SK-N-DZ (cell line): ENCODE data around the gene PPP6C. TPM values are rescaled to one million over a fixed set of nuclear protein-coding genes. Genes with fewer than 3 reads are reported as not detected.
"Not testable (repeated sequence)": the region's sequence is repeated elsewhere in the genome, so short reads cannot be mapped to it uniquely, and the experiment has no call there.

ENCODE experiments used
- DNase-seq: peaks from one replicate; pipeline ENCODE4 v3.0.0-alpha.2; 2015; ENCODE audit warnings: low spot score
- polyA plus RNA-seq, 2 experiments: library from polyadenylated mRNA; depleted of rRNA; stranded (reverse); fragments of >200 nt; gene quantifications; 2 replicates each; pipeline ENCODE4 v1.2.3, GENCODE V29; 2014

The PPP6C gene
- 44.1 and 52.9 TPM in 2 replicates for polyA plus RNA-seq (2014; cell fraction: cytosol; rRNA removed)
- polyA plus RNA-seq (2014; cell fraction: nucleus; rRNA removed) = 22.3 and 25.4 TPM in 2 replicates

- DNase-seq = peak; percentile 95
Observed at GRCh38 chr9:125189361-125190289, at the start of gene PPP6C. Gene PPP6C, minus strand, starts transcription at chr9:125189803. Its CDS starts 85 bp downstream, at chr9:125189718.

DNA sequence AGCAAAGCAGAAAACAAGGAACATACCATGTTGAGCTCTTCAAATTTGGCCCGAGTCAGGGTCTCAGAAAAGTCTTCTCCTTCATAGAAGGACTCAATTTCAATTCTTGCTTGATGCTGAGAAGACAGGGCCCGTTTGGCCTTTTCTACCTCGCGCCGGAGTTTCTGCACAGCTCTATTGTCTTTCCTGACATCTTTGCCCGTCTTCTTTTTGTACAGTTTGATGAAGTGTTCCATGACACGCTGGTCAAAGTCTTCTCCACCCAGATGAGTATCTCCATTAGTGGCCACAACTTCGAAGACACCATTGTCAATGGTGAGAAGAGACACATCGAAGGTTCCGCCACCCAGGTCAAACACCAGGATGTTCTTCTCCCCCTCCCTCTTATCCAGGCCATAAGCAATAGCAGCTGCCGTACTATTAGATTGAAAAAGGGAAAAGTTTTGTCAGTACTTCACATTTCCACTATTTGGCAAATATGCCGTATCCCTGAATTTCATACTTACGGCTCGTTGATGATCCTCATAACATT lies 49.4 kb upstream of the PPP6C start:
- no peak for DNase-seq

GRCh38 chr9:125238127-125238914 lies 48.7 kb upstream of the PPP6C start:
- no peak for DNase-seq

- DNase-seq = not testable (repeated sequence)
Observed at GRCh38 chr9:125236520-125237159, 47.0 kb upstream of the PPP6C start.

DNA sequence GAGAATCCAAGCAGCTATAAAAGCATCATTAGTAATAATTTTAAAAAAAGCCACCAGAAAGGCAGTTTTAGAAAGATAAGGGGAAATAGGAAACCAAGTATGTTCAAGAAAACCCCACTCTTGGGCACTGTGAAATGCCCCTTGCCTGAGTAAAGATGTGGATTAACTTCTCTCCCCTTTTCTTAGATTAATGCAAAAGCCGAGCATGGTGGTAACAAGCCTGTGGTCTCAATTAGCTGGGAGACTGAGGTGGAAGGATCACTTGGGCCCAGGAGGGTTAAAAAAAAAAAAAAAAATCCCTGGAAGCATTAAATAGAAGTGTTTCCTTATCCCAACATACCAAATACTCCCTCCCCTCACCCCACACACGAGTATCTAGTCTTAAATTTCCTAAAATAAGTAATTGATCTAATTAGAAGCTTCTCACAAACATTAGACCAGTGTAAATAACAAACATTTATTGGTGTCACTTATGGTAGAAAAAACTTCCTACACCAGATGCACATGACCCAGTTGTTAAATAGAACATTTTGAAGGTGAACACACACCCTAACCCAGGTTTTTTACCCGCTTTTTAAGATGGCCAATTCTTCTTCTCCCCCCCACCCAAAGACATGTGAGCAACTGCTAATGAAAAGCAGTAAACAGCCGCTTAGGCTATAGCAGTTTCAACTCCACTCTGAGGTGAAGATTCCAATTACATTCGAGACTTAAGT lies 46.4 kb upstream of the PPP6C start:
- DNase-seq = no peak

- not testable (repeated sequence) for DNase-seq
Observed at GRCh38 chr9:125234099-125234498, 44.5 kb upstream of the PPP6C start.

DNA sequence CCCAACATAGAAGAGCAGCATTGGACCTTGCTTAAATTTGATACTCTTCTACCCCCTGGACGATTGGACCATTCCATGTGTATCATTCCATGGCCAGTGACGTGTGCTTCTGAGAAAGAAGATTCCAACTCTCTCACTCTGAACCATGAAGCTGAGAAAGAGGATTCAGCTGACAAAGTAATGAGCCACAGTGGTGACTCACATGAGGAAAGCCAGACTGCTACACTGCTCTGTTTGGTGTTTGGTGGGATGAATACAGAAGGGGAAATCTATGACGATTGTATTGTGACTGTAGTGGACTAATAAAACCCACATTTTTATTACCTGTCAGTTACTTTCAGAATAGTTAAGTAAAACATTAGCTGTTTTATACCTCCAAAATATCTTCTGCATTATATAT lies 44.1 kb upstream of the PPP6C start:
- no peak for DNase-seq

- no peak for DNase-seq
Observed at GRCh38 chr9:125227761-125228160, 38.2 kb upstream of the PPP6C start.

DNA sequence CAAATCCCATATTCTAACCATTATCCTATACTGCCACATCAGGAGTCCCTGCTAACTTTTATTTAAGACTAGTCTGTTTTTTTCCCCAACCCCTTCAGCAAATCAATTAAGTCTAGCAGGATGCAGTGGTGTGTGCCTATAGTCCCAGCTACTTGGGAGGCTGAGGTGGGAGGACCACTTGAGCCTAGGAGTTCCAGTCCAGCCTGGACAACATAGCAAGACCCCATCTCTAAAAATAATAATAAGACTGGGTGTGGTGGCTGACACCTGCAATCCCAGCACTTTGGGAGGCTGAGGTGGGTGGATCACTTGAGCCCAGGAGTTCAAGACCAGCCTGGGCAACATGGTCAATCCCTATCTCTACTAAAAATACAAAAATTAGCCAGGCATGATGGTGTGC lies 35.3 kb upstream of the PPP6C start:
- DNase-seq = not testable (repeated sequence)

GRCh38 chr9:125218621-125219020 lies 29.0 kb upstream of the PPP6C start:
- DNase-seq = no peak

DNA sequence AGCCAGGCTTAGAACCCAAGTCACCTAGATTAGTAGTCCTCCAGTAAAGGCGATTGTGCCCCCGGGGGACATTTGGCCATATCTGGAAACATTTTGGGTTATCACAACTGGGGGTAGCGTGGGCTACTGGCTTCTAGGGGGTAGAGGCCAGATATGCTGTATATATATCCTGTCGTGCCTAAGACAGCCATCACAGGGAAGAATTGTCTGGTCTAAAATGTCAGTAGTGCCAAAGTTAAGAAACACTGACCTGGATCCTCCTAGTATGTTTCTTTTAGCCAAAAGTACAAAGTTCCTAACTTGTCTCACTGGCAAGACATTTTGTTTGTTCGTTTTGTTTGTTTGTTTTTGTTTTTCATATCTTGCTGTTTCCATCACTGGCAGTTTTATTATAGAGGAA lies 24.6 kb upstream of the PPP6C start:
- no peak for DNase-seq

- no peak for DNase-seq
Observed at GRCh38 chr9:125204477-125204876, 14.9 kb upstream of the PPP6C start.

DNA sequence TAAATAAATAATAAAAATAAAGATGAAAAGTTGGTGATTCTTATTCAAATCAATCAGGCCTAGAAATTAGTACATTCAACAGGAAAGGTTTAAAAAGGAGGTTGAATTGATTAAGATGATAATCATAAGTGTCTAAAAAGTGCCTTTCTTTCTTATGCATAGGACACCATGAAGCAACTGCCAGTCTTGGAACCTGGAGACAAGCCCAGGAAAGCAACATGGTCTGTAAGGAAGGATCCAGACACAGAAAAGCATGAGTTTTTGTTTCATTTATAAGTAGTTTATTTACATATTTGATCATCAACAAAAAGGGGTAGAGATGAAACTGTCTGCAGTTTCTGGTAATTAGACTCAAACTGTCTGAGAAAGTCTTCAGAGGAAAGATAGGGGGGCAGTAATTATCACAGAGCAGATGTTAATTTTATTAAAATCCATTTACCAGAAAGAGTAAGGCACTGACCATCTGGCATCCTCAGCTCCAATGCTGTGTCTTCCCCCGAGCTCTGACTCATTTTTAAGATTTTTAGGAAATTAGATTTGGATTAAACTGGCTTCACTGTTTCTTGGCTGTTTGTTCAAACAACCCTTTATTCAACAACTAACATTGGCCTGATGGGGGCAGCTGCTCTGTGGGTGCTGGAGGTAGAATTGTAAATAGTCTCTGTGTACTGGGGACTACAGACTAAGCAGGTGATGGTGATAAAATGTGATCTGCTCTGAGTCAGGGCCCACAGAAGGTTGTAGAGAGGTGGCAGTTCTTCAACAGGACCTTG lies 13.4 kb upstream of the PPP6C start:
- DNase-seq = peak; percentile 46

DNA sequence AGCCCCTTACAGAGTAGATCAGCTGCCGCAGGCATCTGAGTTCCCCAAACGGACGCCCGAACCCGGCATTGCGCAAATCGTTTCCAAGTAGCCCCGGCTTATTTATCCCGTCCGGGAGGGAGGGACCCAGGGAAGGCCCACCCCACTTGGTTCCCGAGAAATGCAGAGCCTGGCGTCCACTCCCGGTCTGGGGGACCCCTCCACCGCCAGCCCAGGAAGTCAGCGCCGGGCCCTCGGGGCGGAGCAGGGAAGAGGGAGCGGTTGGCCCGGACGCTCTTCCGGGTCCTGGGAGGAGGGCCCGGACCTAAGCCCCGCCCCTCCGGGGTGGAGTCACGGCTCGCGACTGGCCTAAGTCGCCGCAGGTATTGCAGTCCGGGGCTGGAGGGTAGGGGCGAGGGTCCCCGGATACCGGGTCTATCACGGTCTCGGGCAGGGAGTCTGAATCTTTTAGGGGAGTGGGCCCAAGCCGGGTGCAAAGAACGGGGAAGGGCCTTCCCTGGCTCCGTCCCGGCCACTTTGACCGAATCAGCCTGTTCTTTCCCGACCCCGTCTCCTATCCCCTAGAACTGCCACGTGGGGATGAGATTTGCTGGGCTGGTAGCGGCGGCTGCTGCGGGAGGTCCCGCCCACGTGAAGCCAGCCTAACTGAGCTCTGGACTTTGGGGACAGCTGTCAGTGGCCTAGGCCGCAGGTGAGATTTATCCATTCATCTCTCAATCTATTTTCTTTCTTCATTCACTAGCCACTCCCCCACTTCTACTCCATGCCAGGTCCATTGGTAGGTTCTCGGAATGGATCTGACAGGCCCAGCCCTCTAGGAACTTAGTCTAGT lies 10.8 kb upstream of the PPP6C start, which contains the start of gene RABEPK:
Gene RABEPK, plus strand, starts transcription at position 327 of the 832 bp plus-strand sequence. CDS start 2,472 bp downstream, outside the sequence.
- peak; percentile 95 for DNase-seq

GRCh38 chr9:125195591-125195990 lies 6.0 kb upstream of the PPP6C start:
- DNase-seq = not testable (repeated sequence)

DNA sequence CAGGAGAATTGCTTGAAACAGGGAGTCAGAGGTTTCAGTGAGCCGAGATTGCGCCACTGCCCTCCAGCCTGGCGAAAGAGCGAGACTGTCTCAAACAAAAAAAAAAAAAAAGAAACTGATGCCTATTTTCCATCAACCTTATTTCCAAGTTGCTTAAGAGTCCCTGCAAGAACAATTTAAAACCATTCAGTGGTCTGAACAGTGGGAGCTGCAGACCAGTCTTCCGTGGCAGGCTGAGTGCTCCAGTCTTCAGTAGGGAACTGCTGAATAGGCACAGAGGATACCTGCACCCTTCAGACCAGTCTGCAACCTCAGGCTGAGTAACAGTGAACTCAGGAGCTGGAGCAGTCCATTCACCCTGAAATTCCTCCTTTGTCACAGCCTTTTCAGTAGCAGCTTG lies 4.9 kb upstream of the PPP6C start:
- DNase-seq = not testable (repeated sequence)

- peak; percentile 17 for DNase-seq
Observed at GRCh38 chr9:125190361-125190801, 778 bp upstream of the PPP6C start.

GRCh38 chr9:125189011-125189360 lies 617 bp downstream of the PPP6C start:
- peak; percentile 18 for DNase-seq

DNA sequence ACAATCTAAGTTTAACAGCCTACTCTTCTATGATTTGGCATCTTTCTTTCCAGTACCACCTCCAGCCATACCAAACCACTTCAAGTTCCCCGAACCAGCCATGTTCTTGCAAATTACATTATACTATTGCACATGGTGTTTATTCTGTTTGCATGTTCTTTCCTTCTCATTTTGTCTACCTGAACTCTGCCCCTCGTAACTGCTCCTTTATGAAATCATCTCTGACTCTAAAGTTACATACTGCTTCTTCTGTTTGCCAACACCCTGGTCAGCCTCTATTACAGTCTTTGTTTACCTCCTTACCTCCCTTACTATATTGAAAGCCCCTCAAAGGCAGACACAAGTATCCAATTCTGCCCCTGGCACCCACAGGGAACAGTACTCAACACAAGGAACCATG lies 6.0 kb downstream of the PPP6C start:
- no peak for DNase-seq
